B cell (primary cell): Measurements from ENCODE around the gene AP1M1. TPM values are rescaled to one million over a fixed set of nuclear protein-coding genes. Genes with fewer than 3 reads are reported as not detected.
"Not testable (repeated sequence)": the region's sequence is repeated elsewhere in the genome, so short reads cannot be mapped to it uniquely, and the experiment has no call there.

ENCODE experiments used
- ATAC-seq: fragments of 200-7000 bp; cut with Tn5 transposase; one replicate; pipeline ENCODE4 v1.10.0; 2021; ENCODE audit warnings: low read depth, mild to moderate bottlenecking, moderate number of reproducible peaks, moderate library complexity
- CTCF ChIA-PET: fragments of 350-600 bp; sonication (Branson Sonifier 250); formaldehyde crosslinking; loops from one replicate; lab custom pipeline; 2021; ENCODE audit warnings: antibody characterized with exemption, inconsistent platforms; lab: Charles Lee
- POLR2A ChIA-PET: fragments of 350-600 bp; sonication (Branson Sonifier 250); formaldehyde crosslinking; loops from one replicate; lab custom pipeline; 2021; ENCODE audit warnings: antibody characterized with exemption; lab: Charles Lee
- DNase-seq: peaks from one replicate; pipeline ENCODE4 v3.0.0; 2013
- H2AFZ ChIP-seq: 2 replicates; pipeline ENCODE4 v1.6.1; 2012; ENCODE audit warnings: mild to moderate bottlenecking, low read depth, low read length; ENCODE audit not compliant: insufficient read depth, poor library complexity, severe bottlenecking
- H3K27ac ChIP-seq, 2 donors: 1 replicate in 1 of 2; 2 replicates in 1 of 2; pipeline ENCODE4 v1.5.1; 2012 to 2013; ENCODE audit warnings: low read length in 2 of 2, mild to moderate bottlenecking in 2 of 2, moderate library complexity in 1 of 2
- H3K27me3 ChIP-seq, 4 experiments: fragments of 200-600 bp in 1 of 4; sonication (generic) in 1 of 4; replicated peaks in 1 of 4; 1 replicate in 2 of 4; 2 replicates in 2 of 4; pipeline versions ENCODE4 v1.6.1 to v1.7.0; 2013 to 2016; ENCODE audit warnings: low read length in 3 of 4, mild to moderate bottlenecking in 2 of 4, mixed read lengths in 1 of 4, moderate library complexity in 1 of 4; ENCODE audit not compliant: insufficient read depth in 4 of 4, control insufficient read depth in 3 of 4; ENCODE audit errors: control extremely low read depth in 1 of 4
- H3K36me3 ChIP-seq, 2 experiments: replicated peaks in 1 of 2; 1 replicate in 1 of 2; 2 replicates in 1 of 2; pipeline versions ENCODE4 v1.6.1 to v1.7.1; 2013; ENCODE audit warnings: low read length in 1 of 2; ENCODE audit not compliant: insufficient read depth in 2 of 2, control insufficient read depth in 1 of 2; ENCODE audit errors: control extremely low read depth in 1 of 2, extremely low read depth in 1 of 2
- H3K4me1 ChIP-seq, 2 donors: fragments of 200-600 bp in 1 of 2; sonication (generic) in 1 of 2; 1 replicate in 1 of 2; 2 replicates in 1 of 2; pipeline versions ENCODE4 v1.5.1 to v1.6.1; 2013 to 2017; ENCODE audit warnings: low read length in 2 of 2; ENCODE audit not compliant: control insufficient read depth in 2 of 2, insufficient read depth in 2 of 2
- H3K4me2 ChIP-seq: replicated peaks from 2 replicates; pipeline ENCODE3; 2012; ENCODE audit warnings: mild to moderate bottlenecking, low read depth, low read length; ENCODE audit not compliant: poor library complexity, severe bottlenecking
- H3K4me3 ChIP-seq, 5 experiments: fragments of 200-600 bp in 1 of 5; sonication (generic) in 1 of 5; 1 replicate in 3 of 5; 2 replicates in 2 of 5; pipeline versions ENCODE4 v1.5.1 to v1.7.0; 2011 to 2016; ENCODE audit warnings: low read length in 4 of 5, mild to moderate bottlenecking in 4 of 5, low read depth in 2 of 5, control low read depth in 1 of 5, moderate library complexity in 1 of 5; ENCODE audit not compliant: insufficient read depth in 1 of 5; ENCODE audit errors: control extremely low read depth in 1 of 5, extremely low read depth in 1 of 5
- H3K79me2 ChIP-seq: fragments of 200-600 bp; sonication (generic); one replicate; pipeline ENCODE4 v1.6.0; 2016; ENCODE audit warnings: low read length; ENCODE audit not compliant: control insufficient read depth, insufficient read depth
- H3K9ac ChIP-seq: fragments of 200-600 bp; sonication (generic); 2 replicates; pipeline ENCODE4 v1.6.1; 2017; ENCODE audit warnings: mild to moderate bottlenecking, low read length, moderate library complexity
- H3K9me3 ChIP-seq, 3 donors: one replicate each; pipeline versions ENCODE4 v1.6.1 to v1.7.1; 2013; ENCODE audit warnings: low read length in 2 of 3; ENCODE audit not compliant: control insufficient read depth in 2 of 3, insufficient read depth in 1 of 3; ENCODE audit errors: control extremely low read depth in 1 of 3
- H4K20me1 ChIP-seq: 2 replicates; pipeline ENCODE4 v1.6.0; 2012; ENCODE audit warnings: mild to moderate bottlenecking, low read length; ENCODE audit not compliant: insufficient read depth, control insufficient read depth, poor library complexity, severe bottlenecking
- H3K27ac Mint-ChIP-seq: one replicate; pipeline ENCODE4 v1.8.0; 2021; ENCODE audit warnings: mixed read lengths
- H3K27me3 Mint-ChIP-seq: one replicate; pipeline ENCODE4 v1.8.0; 2021; ENCODE audit warnings: mixed read lengths
- H3K4me1 Mint-ChIP-seq: one replicate; pipeline ENCODE4 v1.8.0; 2021; ENCODE audit warnings: mixed read lengths
- H3K4me3 Mint-ChIP-seq: one replicate; pipeline ENCODE4 v1.8.0; 2021; ENCODE audit warnings: mixed read lengths
- H3K9me3 Mint-ChIP-seq: one replicate; pipeline ENCODE4 v1.8.0; 2022; ENCODE audit warnings: mixed read lengths; ENCODE audit not compliant: insufficient read depth
- WGBS: methylation state at CpG from one replicate; pipeline ENCODE4 v1.1.5; 2013; ENCODE audit warnings: missing lambda C conversion rate; ENCODE audit not compliant: insufficient coverage; 5-methylcytosine and 5-hydroxymethylcytosine counted together
- intact Hi-C: fragments of 100-400 bp; cut with micrococcal nuclease; formaldehyde crosslinking; loops from one replicate; pipeline ENCODE4 v1.10.0; 2022
- polyA plus RNA-seq: library from polyadenylated mRNA; depleted of rRNA; stranded (reverse); fragments of >200 nt; gene quantifications from 2 replicates; pipeline ENCODE4 v1.2.3, GENCODE V29; 2012
- total RNA-seq, 2 donors: library from RNA; stranded (reverse); fragments of 120-200 nt in 1 of 2; gene quantifications; 1 replicate in 1 of 2; 2 replicates in 1 of 2; pipeline versions ENCODE4 v1.2.3 to v1.2.4, GENCODE V29; 2013 to 2022
- TF ChIP-seq, protein P1 (sequence below): fragments of 200-600 bp; IDR thresholded peaks from one replicate; pipeline ENCODE4 v1.8.0; 2022; ENCODE audit warnings: antibody characterized with exemption, mild to moderate bottlenecking

The AP1M1 gene
- total and polyA plus RNA-seq, 2 donors (not counting 1 experiment from before 2014, with no cell fraction given), result 77.8 to 102 TPM

DNA sequence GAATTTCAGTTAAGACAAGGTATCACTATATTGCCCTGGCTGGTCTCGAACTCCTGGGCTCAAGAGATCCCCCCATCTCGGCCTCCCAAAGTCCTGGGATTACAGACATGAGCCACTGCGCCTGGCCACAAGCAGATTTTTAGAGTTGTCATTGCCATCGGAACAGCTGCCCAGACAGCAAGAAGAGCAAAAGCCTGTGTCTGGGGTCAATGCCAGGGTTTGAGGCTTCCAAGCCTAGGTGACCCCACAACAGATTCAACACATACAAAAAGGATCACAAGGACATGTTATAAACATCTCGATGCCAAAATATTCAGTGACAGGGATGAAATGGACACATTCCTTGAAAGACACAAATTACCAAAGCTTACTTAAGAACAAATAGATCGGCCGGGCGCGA is 86.8 kb downstream of the AP1M1 start:
- Mint-ChIP-seq H3K9me3 (no peaks in the 10 kb centered on the region), H3K4me3 (peak overlapping the region; percentile 77), H3K27me3 (no peaks in the 10 kb centered on the region), H3K27ac (peak overlapping the region; percentile 82), H3K4me1 (peaks cover 50% of the 10 kb centered on the region)
- no peaks in the 10 kb centered on the region for H4K20me1 ChIP-seq
- H3K4me2 ChIP-seq, result peak overlapping the region; percentile 85
- no peak overlapping the region for H3K9ac ChIP-seq
- DNase-seq (no peak), ATAC-seq (no peak)
- H3K27ac ChIP-seq, result no peak overlapping the region
- peaks cover 37 to 45% of the 10 kb centered on the region in 2 donors for H3K4me1 ChIP-seq
- intact Hi-C loops, result loop anchor here (5.0 kb wide), 1 partner anchor 37 kb away; no protein-coding TSS in a partner anchor
- CTCF ChIA-PET, result interaction anchor here (1.0 to 1.2 kb wide), 2 partner anchors 45 to 133 kb away, joined by 3 to 4 read pairs; no protein-coding TSS in a partner anchor
- no peak overlapping the region for H3K4me3 ChIP-seq
- H3K79me2 ChIP-seq, result no peaks in the 10 kb centered on the region
- H3K36me3 ChIP-seq, result no peaks in the 10 kb centered on the region
- WGBS, result 97% methylated on average over 8 of the region's 9 CpGs
- TF ChIP-seq, protein P1, sequence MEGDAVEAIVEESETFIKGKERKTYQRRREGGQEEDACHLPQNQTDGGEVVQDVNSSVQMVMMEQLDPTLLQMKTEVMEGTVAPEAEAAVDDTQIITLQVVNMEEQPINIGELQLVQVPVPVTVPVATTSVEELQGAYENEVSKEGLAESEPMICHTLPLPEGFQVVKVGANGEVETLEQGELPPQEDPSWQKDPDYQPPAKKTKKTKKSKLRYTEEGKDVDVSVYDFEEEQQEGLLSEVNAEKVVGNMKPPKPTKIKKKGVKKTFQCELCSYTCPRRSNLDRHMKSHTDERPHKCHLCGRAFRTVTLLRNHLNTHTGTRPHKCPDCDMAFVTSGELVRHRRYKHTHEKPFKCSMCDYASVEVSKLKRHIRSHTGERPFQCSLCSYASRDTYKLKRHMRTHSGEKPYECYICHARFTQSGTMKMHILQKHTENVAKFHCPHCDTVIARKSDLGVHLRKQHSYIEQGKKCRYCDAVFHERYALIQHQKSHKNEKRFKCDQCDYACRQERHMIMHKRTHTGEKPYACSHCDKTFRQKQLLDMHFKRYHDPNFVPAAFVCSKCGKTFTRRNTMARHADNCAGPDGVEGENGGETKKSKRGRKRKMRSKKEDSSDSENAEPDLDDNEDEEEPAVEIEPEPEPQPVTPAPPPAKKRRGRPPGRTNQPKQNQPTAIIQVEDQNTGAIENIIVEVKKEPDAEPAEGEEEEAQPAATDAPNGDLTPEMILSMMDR, result no peak
- H2AFZ ChIP-seq, result no peak overlapping the region
- POLR2A ChIA-PET, result interaction anchor here (0.8 to 1.3 kb wide), 3 partner anchors 13 to 38 kb away, joined by 3 to 4 read pairs (median 3); no protein-coding TSS in a partner anchor
- peaks cover 0 to 4% (median 0%) of the 10 kb centered on the region in 3 donors for H3K9me3 ChIP-seq
- no peaks in the 10 kb centered on the region for H3K27me3 ChIP-seq

DNA sequence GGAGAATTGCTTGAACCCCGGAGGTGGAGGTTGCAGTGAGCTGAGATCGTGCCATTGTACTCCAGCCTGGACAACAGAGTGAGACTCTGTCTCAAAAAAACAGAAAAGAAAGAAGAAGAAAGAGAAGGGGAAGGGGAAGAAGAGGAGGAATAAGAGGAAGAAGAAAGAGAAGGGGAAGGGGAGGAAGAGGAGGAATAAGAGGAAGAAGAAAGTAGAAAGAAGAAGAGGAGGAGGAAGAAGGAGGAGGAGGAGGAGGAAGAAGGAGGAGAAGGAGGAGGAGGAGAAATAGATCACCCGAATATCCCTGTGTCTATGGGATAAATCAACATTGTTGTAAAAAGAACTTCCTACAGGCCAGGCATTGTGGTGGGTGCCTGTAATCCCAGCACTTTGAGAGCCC is 87.4 kb downstream of the AP1M1 start:
- H3K27me3 ChIP-seq, H3K9me3 ChIP-seq, ATAC-seq, H3K27ac ChIP-seq, POLR2A ChIA-PET, H3K9ac ChIP-seq, H4K20me1 ChIP-seq, H3K4me3 ChIP-seq, H3K36me3 ChIP-seq, H3K9me3 Mint-ChIP-seq, H3K4me3 Mint-ChIP-seq, H3K27ac Mint-ChIP-seq, H3K79me2 ChIP-seq, H2AFZ ChIP-seq, H3K27me3 Mint-ChIP-seq, DNase-seq: not testable (repeated sequence)
- H3K4me2 ChIP-seq, result peak overlapping the region; percentile 15
- peaks cover 37 to 45% of the 10 kb centered on the region in 2 donors for H3K4me1 ChIP-seq
- CTCF ChIA-PET, result interaction anchor here (1.2 kb wide), 1 partner anchor 132 kb away, joined by 3 read pairs; no protein-coding TSS in a partner anchor
- peaks cover 50% of the 10 kb centered on the region for H3K4me1 Mint-ChIP-seq
- intact Hi-C loops, result loop anchor here (5.0 kb wide), 1 partner anchor 37 kb away; the partner anchor contains the start of gene KLF2
- 100% methylated on average over 2 of the region's 3 CpGs for WGBS
